RWPE1 (cell line): ENCODE data around the gene SEPTIN1.

Experiments
- CTCF ChIA-PET: fragments of 350-600 bp; sonication (Branson Sonifier 250); formaldehyde crosslinking; extraction: SDS; loops from one replicate; lab custom pipeline; 2021; lab: Yijun Ruan, JAX
- POLR2A ChIA-PET: fragments of 400-600 bp; formaldehyde crosslinking; extraction: SDS; loops from one replicate; lab custom pipeline; 2020; ENCODE audit warnings: antibody characterized with exemption; ENCODE audit not compliant: low non-redundant PET; lab: Yijun Ruan, JAX
- DNase-seq: peaks from one replicate; pipeline ENCODE4 v3.0.0; 2012; ENCODE audit warnings: low spot score
- H3K27ac ChIP-seq: fragments of 450-650 bp; 2 replicates; pipeline ENCODE4 v1.5.1; 2017
- TF ChIP-seq, protein P1 (sequence below): fragments of 450-650 bp; conservative IDR thresholded peaks from 2 replicates; pipeline ENCODE4 v1.5.1; 2017; ENCODE audit warnings: low read depth, mild to moderate bottlenecking

The SEPTIN1 gene

DNA sequence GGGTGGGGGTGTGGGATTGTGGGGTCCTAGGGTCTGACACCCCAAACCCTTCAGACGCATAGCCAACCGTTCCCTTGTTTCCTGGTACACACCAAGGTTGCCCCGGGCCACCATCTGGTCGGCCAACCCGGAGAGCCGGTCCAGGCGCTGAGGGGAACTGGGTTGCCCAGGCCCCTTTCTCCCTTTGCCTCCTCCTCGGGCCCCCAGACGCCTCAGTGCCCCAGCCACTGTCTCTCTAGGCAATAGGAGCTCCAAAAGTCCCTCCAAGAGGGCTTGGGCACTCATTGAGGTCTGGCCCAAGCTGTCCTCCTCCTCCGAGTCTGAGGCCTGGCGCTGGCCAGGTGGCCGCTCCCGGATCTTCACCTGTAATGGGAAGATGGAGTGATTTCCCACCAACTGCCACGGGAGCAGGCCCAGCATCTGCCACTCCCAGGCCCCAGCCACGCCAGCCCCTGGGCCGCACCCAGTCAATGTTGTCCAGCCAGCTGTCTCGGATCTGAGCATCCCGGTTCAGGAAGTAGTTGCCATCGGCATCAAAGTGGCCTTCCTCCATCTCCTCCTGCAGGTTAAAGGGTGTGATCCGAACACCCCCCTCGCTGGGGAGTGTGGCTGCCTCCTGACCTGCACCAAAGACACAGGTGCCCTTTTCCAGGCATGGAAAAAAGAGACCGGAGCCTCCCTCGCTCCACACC, 28.8 kb downstream of the SEPTIN1 start:
- DNase-seq, result no peak
- TF ChIP-seq, protein P1, sequence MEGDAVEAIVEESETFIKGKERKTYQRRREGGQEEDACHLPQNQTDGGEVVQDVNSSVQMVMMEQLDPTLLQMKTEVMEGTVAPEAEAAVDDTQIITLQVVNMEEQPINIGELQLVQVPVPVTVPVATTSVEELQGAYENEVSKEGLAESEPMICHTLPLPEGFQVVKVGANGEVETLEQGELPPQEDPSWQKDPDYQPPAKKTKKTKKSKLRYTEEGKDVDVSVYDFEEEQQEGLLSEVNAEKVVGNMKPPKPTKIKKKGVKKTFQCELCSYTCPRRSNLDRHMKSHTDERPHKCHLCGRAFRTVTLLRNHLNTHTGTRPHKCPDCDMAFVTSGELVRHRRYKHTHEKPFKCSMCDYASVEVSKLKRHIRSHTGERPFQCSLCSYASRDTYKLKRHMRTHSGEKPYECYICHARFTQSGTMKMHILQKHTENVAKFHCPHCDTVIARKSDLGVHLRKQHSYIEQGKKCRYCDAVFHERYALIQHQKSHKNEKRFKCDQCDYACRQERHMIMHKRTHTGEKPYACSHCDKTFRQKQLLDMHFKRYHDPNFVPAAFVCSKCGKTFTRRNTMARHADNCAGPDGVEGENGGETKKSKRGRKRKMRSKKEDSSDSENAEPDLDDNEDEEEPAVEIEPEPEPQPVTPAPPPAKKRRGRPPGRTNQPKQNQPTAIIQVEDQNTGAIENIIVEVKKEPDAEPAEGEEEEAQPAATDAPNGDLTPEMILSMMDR, result no peak
- CTCF ChIA-PET, result interaction anchor here (1.0 kb wide), 1 partner anchor 12 kb away, joined by 4 read pairs; no protein-coding TSS in a partner anchor
- H3K27ac ChIP-seq, result peak overlapping the region; percentile 95
- POLR2A ChIA-PET, result interaction anchor here (0.5 to 1.3 kb wide), 2 partner anchors 19 to 659 kb away, joined by 4 to 10 read pairs; no protein-coding TSS in a partner anchor

DNA sequence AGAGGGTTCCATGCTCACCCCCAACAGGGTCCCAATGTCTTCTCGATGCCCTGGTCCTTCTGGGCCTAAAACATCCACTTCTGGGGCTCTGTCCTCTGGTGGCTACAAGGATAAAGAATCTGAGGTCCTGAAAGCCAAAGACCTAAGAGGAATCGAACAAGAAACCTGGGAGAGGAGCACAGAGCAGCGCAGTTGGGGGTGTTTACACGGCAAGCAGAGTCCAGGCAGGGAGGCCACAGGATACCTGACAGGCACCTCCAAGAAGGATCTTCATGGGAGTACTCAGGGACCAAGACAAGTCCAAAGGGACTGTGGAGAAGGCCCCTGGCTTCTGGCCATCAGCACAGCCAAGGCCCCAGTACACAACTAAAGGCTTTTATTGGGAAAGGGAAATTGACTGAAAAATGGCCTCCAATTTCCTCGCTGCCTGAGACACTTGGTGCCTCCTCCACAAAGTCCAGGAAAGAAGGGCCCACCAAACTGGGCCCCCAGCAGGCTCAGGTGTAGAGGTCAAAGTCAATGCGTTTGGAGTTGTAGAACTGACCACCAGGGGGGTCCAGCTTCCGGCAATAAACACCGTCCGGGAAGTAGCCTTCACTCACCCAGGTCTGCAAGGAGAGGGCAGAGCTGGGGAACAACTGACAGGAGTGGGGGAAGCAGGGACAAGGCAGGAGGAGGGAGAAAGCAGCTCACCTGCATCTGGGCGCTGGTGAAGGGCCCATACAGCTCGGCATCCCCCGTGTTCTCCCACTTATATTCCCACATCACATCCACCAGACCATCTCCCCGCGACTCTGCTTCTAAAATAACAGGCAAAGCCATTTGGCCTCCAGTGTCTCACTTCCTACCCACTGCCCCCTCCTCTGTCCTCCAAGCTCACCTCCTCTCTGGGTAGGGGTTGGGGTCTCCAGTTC, 29.6 kb downstream of the SEPTIN1 start:
- ChIA-PET CTCF (interaction anchor here (1.0 kb wide), 1 partner anchor 11 kb away, joined by 4 read pairs; no protein-coding TSS in a partner anchor), POLR2A (interaction anchor here (0.5 kb wide), 1 partner anchor 166 kb away, joined by 6 read pairs; no protein-coding TSS in a partner anchor)
- TF ChIP-seq, protein P1, result no peak
- peak overlapping the region; percentile 95 for H3K27ac ChIP-seq
- DNase-seq, result no peak

DNA sequence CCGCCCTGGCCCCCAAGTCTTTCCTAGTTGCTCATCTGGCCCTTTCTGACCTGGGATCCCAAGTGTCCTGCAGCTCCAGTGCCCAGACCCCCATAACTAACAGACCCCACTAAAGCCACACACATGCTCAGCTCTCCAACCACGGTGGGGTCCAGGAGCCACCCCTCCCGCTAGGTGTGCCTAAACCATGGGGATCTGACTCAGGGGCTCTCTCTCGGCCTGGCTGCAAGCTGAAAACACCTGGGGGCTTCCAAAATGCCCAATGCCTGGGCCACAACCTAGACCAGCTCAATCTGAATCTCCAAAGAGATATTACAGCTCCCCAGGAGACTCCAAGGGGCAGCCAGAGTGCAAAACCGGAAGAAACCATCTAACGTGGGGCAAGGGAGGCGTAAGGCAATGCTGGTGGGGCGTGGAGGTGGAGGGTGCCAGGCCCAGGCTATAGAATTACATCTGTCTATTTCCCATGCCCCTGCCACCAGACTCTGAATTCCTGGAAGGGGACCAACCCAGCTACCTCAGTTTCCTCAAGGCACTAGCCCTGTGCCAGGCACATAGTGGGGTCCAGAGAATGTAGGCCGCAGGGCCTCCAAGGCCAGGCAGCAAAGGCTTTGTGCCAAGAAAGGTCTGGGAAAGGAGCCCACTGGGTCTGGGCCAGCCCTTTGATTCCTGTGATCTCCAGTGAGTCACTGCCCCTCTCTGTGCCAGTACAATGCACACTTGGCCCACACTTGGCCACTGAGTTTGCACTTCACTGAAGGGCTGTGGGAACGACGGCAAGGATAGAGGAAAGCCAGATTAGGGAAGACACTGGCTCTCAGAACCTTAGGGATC, 30.6 kb downstream of the SEPTIN1 start:
- CTCF ChIA-PET, result interaction anchor here (0.6 kb wide), 1 partner anchor 51 kb away, joined by 3 read pairs; no protein-coding TSS in a partner anchor
- peak overlapping the region; percentile 95 for H3K27ac ChIP-seq
- TF ChIP-seq, protein P1, result no peak
- DNase-seq, result no peak
- POLR2A ChIA-PET, result no interaction called here

DNA sequence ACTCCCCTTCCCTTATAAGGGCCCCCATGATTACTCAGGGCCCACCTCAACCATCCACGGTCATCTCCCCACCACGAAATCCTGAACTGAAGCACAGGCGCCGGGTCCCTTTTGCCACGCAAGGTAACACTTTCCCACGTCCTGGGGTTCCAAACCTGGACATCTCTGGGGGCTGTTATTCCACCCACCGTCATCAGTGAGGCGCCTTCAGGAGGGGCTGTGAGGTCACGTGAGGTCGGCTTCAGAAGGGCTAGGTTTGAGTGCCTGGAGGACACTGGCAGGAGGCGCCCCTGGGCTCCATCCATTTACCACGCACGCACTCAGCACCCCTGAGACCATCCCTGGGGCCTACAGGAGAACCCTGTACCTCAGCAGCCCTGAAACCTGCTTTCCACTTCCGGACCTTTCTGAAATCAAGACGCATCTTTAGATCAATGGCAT, 31.3 kb downstream of the SEPTIN1 start:
- no peak for DNase-seq
- ChIA-PET CTCF (interaction anchor here (0.6 kb wide), 1 partner anchor 52 kb away, joined by 3 read pairs; no protein-coding TSS in a partner anchor), POLR2A (no interaction called here)
- TF ChIP-seq, protein P1, result no peak
- peak overlapping the region; percentile 95 for H3K27ac ChIP-seq

GRCh38 chr16:30350134-30350871, 32.1 kb downstream of the SEPTIN1 start:
- POLR2A ChIA-PET, result no interaction called here
- TF ChIP-seq, protein P1, result no peak
- no peak overlapping the region; the same call in 1 of the 2 replicates for H3K27ac ChIP-seq
- CTCF ChIA-PET, result no interaction called here
- DNase-seq, result no peak
